SK-N-SH treated with all-trans-retinoic acid at 6 μM for 48 hours (cell line): ENCODE measurements around the gene NKAIN1.

Experiments
- ARNTL ChIP-seq: fragments of 450-650 bp; formaldehyde crosslinking; IDR thresholded peaks from 2 replicates; pipeline ENCODE4 v1.5.0; 2020; ENCODE audit warnings: low read depth, mild to moderate bottlenecking, moderate library complexity, borderline replicate concordance
- BACH2 ChIP-seq: fragments of 250-450 bp; sonication (Bioruptor Pico); IDR thresholded peaks from 2 replicates; pipeline ENCODE4 v1.9.0; 2021; ENCODE audit warnings: mild to moderate bottlenecking, borderline replicate concordance
- CREB5 ChIP-seq: fragments of 250-450 bp; sonication (Bioruptor Pico); IDR thresholded peaks from 2 replicates; pipeline ENCODE4 v1.5.1; 2020; ENCODE audit warnings: low read depth, mild to moderate bottlenecking, moderate library complexity
- CSDC2 ChIP-seq: fragments of 250-450 bp; sonication (Bioruptor Pico); IDR thresholded peaks from 2 replicates; pipeline ENCODE4 v1.5.0; 2020; ENCODE audit warnings: mild to moderate bottlenecking, moderate library complexity
- ISL1 ChIP-seq: fragments of 250-450 bp; sonication (Bioruptor Pico); IDR thresholded peaks from 2 replicates; pipeline ENCODE4 v2.1.2; 2022; ENCODE audit warnings: mild to moderate bottlenecking, moderate library complexity
- OSR1 ChIP-seq: fragments of 250-450 bp; sonication (Bioruptor Pico); IDR thresholded peaks from 2 replicates; pipeline ENCODE4 v1.8.0; 2022; ENCODE audit warnings: moderate library complexity, mild to moderate bottlenecking, inconsistent platforms
- RARB ChIP-seq: fragments of 250-450 bp; sonication (Bioruptor Pico); IDR thresholded peaks from 2 replicates; pipeline ENCODE4 v1.8.0; 2021; ENCODE audit warnings: mild to moderate bottlenecking, moderate library complexity
- SNAI2 ChIP-seq: fragments of 250-450 bp; sonication (Bioruptor Pico); IDR thresholded peaks from 2 replicates; pipeline ENCODE4 v1.5.0; 2020; ENCODE audit warnings: mild to moderate bottlenecking, moderate library complexity
- ZC3H10 ChIP-seq: fragments of 250-450 bp; sonication (Bioruptor Pico); IDR thresholded peaks from 2 replicates; pipeline ENCODE4 v1.5.1; 2021; ENCODE audit warnings: mild to moderate bottlenecking, moderate library complexity
- ZFP3 ChIP-seq: fragments of 250-450 bp; sonication (Bioruptor Pico); IDR thresholded peaks from 2 replicates; pipeline ENCODE4 v1.5.0; 2020; ENCODE audit warnings: mild to moderate bottlenecking, moderate library complexity
- ZFP30 ChIP-seq: fragments of 450-650 bp; formaldehyde crosslinking; IDR thresholded peaks from 2 replicates; pipeline ENCODE4 v1.5.0; 2022; ENCODE audit warnings: mild to moderate bottlenecking, moderate library complexity
- TF ChIP-seq, protein P1 (sequence below): fragments of 250-450 bp; sonication (Bioruptor Pico); IDR thresholded peaks from 2 replicates; pipeline ENCODE4 v1.5.1; 2021; ENCODE audit warnings: mild to moderate bottlenecking, moderate library complexity
- TF ChIP-seq, protein P2 (sequence below): fragments of 250-450 bp; sonication (Bioruptor Pico); IDR thresholded peaks from 2 replicates; pipeline ENCODE4 v1.8.0; 2020; ENCODE audit warnings: mild to moderate bottlenecking, moderate library complexity, borderline replicate concordance
- TF ChIP-seq, protein P3 (sequence below): fragments of 250-450 bp; sonication (Bioruptor Pico); IDR thresholded peaks from 2 replicates; pipeline ENCODE4 v1.5.0; 2020; ENCODE audit warnings: mild to moderate bottlenecking, moderate library complexity

GRCh38 chr1:31148409-31148808 is 91.3 kb downstream of the NKAIN1 start:
- TF ChIP-seq BACH2 (CRISPR knock-in tag) (no peak), SNAI2 (CRISPR knock-in tag) (no peak), CSDC2 (CRISPR knock-in tag) (no peak), RARB (CRISPR knock-in tag) (no peak), ZC3H10 (CRISPR knock-in tag) (no peak), CREB5 (no peak), ZFP3 (no peak), OSR1 (CRISPR knock-in tag) (no peak), ZFP30 (no peak), ARNTL (CRISPR knock-in tag) (no peak), ISL1 (CRISPR knock-in tag) (no peak)
- TF ChIP-seq, protein P1, sequence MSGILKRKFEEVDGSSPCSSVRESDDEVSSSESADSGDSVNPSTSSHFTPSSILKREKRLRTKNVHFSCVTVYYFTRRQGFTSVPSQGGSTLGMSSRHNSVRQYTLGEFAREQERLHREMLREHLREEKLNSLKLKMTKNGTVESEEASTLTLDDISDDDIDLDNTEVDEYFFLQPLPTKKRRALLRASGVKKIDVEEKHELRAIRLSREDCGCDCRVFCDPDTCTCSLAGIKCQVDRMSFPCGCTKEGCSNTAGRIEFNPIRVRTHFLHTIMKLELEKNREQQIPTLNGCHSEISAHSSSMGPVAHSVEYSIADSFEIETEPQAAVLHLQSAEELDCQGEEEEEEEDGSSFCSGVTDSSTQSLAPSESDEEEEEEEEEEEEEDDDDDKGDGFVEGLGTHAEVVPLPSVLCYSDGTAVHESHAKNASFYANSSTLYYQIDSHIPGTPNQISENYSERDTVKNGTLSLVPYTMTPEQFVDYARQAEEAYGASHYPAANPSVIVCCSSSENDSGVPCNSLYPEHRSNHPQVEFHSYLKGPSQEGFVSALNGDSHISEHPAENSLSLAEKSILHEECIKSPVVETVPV (CRISPR knock-in tag): no peak
- TF ChIP-seq, protein P2, sequence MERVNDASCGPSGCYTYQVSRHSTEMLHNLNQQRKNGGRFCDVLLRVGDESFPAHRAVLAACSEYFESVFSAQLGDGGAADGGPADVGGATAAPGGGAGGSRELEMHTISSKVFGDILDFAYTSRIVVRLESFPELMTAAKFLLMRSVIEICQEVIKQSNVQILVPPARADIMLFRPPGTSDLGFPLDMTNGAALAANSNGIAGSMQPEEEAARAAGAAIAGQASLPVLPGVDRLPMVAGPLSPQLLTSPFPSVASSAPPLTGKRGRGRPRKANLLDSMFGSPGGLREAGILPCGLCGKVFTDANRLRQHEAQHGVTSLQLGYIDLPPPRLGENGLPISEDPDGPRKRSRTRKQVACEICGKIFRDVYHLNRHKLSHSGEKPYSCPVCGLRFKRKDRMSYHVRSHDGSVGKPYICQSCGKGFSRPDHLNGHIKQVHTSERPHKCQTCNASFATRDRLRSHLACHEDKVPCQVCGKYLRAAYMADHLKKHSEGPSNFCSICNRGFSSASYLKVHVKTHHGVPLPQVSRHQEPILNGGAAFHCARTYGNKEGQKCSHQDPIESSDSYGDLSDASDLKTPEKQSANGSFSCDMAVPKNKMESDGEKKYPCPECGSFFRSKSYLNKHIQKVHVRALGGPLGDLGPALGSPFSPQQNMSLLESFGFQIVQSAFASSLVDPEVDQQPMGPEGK (CRISPR knock-in tag): no peak
- TF ChIP-seq, protein P3, sequence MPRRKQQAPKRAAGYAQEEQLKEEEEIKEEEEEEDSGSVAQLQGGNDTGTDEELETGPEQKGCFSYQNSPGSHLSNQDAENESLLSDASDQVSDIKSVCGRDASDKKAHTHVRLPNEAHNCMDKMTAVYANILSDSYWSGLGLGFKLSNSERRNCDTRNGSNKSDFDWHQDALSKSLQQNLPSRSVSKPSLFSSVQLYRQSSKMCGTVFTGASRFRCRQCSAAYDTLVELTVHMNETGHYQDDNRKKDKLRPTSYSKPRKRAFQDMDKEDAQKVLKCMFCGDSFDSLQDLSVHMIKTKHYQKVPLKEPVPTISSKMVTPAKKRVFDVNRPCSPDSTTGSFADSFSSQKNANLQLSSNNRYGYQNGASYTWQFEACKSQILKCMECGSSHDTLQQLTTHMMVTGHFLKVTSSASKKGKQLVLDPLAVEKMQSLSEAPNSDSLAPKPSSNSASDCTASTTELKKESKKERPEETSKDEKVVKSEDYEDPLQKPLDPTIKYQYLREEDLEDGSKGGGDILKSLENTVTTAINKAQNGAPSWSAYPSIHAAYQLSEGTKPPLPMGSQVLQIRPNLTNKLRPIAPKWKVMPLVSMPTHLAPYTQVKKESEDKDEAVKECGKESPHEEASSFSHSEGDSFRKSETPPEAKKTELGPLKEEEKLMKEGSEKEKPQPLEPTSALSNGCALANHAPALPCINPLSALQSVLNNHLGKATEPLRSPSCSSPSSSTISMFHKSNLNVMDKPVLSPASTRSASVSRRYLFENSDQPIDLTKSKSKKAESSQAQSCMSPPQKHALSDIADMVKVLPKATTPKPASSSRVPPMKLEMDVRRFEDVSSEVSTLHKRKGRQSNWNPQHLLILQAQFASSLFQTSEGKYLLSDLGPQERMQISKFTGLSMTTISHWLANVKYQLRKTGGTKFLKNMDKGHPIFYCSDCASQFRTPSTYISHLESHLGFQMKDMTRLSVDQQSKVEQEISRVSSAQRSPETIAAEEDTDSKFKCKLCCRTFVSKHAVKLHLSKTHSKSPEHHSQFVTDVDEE: no peak
